PC-9 (cell line): ENCODE results near the gene CADPS2. TPM values are rescaled to one million over a fixed set of nuclear protein-coding genes. Genes with fewer than 3 reads are reported as not detected.
A peak's percentile ranks its signal among the peaks of the same experiment; 100 is the strongest.
"Not testable (repeated sequence)": the region's sequence is repeated elsewhere in the genome, so short reads cannot be mapped to it uniquely, and the experiment has no call there.

ENCODE experiments used
- BruUV-seq: library from RNA; stranded (reverse); fragments of 400-500 nt; replicated peaks from 2 replicates; lab custom pipeline; 2021; lab: Mats Ljungman, UMichigan
- CTCF ChIA-PET: fragments of 300-600 bp; sonication (Branson Sonifier 250); formaldehyde crosslinking; loops from one replicate; lab custom pipeline; 2022; ENCODE audit warnings: antibody characterized with exemption; lab: Charles Lee
- POLR2A ChIA-PET: fragments of 300-600 bp; sonication (Branson Sonifier 250); formaldehyde crosslinking; loops from one replicate; lab custom pipeline; 2022; ENCODE audit warnings: antibody characterized with exemption; ENCODE audit not compliant: unreplicated experiment; lab: Charles Lee
- DNase-seq, 2 experiments: peaks; one replicate each; pipeline versions ENCODE4 v3.0.0 to v3.0.0-alpha.2; 2015 to 2022; ENCODE audit warnings: mixed read lengths in 1 of 2
- H2AFZ ChIP-seq: fragments of 200-600 bp; sonication (generic); 2 replicates; pipeline ENCODE4 v1.8.1; 2017; ENCODE audit warnings: antibody characterized with exemption
- H3F3A ChIP-seq: fragments of 200-600 bp; sonication (generic); 2 replicates; pipeline ENCODE4 v1.8.1; 2017; ENCODE audit warnings: antibody characterized with exemption, mild to moderate bottlenecking, low read depth; ENCODE audit not compliant: insufficient read depth
- H3K27ac ChIP-seq: fragments of 200-600 bp; sonication (generic); 2 replicates; pipeline ENCODE4 v1.6.1; 2016; ENCODE audit warnings: mixed run types
- H3K27me3 ChIP-seq: fragments of 200-600 bp; sonication (generic); 2 replicates; pipeline ENCODE4 v1.6.1; 2016; ENCODE audit warnings: low read depth, mixed run types; ENCODE audit not compliant: insufficient read depth
- H3K36me3 ChIP-seq: fragments of 200-600 bp; sonication (generic); 2 replicates; pipeline ENCODE4 v1.6.1; 2016; ENCODE audit warnings: low read depth, mixed run types
- H3K4me1 ChIP-seq: fragments of 200-600 bp; sonication (generic); replicated peaks from 2 replicates; pipeline ENCODE4 v1.6.1; 2016; ENCODE audit warnings: mixed run types; ENCODE audit not compliant: insufficient read depth
- H3K4me2 ChIP-seq: fragments of 200-600 bp; sonication (generic); 2 replicates; pipeline ENCODE4 v1.6.1; 2017; ENCODE audit warnings: mixed run types
- H3K4me3 ChIP-seq: fragments of 200-600 bp; sonication (generic); 2 replicates; pipeline ENCODE4 v1.6.1; 2016; ENCODE audit warnings: mixed run types
- H3K79me2 ChIP-seq: fragments of 200-600 bp; sonication (generic); 2 replicates; pipeline ENCODE4 v1.6.1; 2017; ENCODE audit warnings: low read depth, mixed run types
- H3K9me2 ChIP-seq: fragments of 200-600 bp; sonication (generic); 2 replicates; pipeline ENCODE4 v1.8.1; 2017; ENCODE audit warnings: mild to moderate bottlenecking; ENCODE audit not compliant: insufficient read depth
- H3K9me3 ChIP-seq: fragments of 200-600 bp; sonication (generic); 2 replicates; pipeline ENCODE4 v1.8.1; 2016; ENCODE audit warnings: low read depth; ENCODE audit not compliant: insufficient read depth
- H4K20me1 ChIP-seq: fragments of 200-600 bp; sonication (generic); 2 replicates; pipeline ENCODE4 v1.8.1; 2017; ENCODE audit not compliant: insufficient read depth
- EZH2 ChIP-seq: fragments of 200-600 bp; sonication (generic); IDR thresholded peaks from 2 replicates; pipeline ENCODE4 v1.8.0; 2017; ENCODE audit warnings: antibody characterized with exemption, low read depth
- intact Hi-C: fragments of 100-400 bp; cut with micrococcal nuclease; formaldehyde crosslinking; loops from one replicate; pipeline ENCODE4 v1.10.0; 2022; ENCODE audit not compliant: unreplicated experiment
- total RNA-seq: library from RNA; stranded (reverse); gene quantifications from 2 replicates; pipeline ENCODE4 v1.2.3, GENCODE V29; 2021
- TF ChIP-seq, protein P1 (sequence below): fragments of 200-600 bp; sonication (generic); conservative IDR thresholded peaks from 2 replicates; pipeline ENCODE4 v1.6.1; 2017; ENCODE audit warnings: mixed run types, antibody characterized with exemption, mild to moderate bottlenecking, moderate library complexity

The CADPS2 gene
- total RNA-seq, 1 experiment from 2014 or later, result 11.9 TPM

- no peak for DNase-seq
- H2AFZ ChIP-seq, result no peak overlapping the region
- H3K4me3 ChIP-seq, result no peak overlapping the region
- H3K9me3 ChIP-seq, result no peaks in the 10 kb centered on the region
- POLR2A ChIA-PET, result no interaction called here
- H3K27me3 ChIP-seq, result no peaks in the 10 kb centered on the region
- BruUV-seq, result no TSS peak
- no peaks in the 10 kb centered on the region for H3K36me3 ChIP-seq
- CTCF ChIA-PET, result no interaction called here
- H4K20me1 ChIP-seq, result no peaks in the 10 kb centered on the region
- H3F3A ChIP-seq, result no peaks in the 10 kb centered on the region
- intact Hi-C loops, result no loop called here
- H3K79me2 ChIP-seq, result no peaks in the 10 kb centered on the region
- H3K9me2 ChIP-seq, result no peaks in the 10 kb centered on the region
- no peak overlapping the region for H3K27ac ChIP-seq
- TF ChIP-seq EZH2, result no peak
- TF ChIP-seq, protein P1, sequence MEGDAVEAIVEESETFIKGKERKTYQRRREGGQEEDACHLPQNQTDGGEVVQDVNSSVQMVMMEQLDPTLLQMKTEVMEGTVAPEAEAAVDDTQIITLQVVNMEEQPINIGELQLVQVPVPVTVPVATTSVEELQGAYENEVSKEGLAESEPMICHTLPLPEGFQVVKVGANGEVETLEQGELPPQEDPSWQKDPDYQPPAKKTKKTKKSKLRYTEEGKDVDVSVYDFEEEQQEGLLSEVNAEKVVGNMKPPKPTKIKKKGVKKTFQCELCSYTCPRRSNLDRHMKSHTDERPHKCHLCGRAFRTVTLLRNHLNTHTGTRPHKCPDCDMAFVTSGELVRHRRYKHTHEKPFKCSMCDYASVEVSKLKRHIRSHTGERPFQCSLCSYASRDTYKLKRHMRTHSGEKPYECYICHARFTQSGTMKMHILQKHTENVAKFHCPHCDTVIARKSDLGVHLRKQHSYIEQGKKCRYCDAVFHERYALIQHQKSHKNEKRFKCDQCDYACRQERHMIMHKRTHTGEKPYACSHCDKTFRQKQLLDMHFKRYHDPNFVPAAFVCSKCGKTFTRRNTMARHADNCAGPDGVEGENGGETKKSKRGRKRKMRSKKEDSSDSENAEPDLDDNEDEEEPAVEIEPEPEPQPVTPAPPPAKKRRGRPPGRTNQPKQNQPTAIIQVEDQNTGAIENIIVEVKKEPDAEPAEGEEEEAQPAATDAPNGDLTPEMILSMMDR, result no peak
- no peak overlapping the region for H3K4me2 ChIP-seq
- peaks cover 6% of the 10 kb centered on the region for H3K4me1 ChIP-seq
Measured at GRCh38 chr7:122684504-122684903, 201.8 kb downstream of the CADPS2 start.

- intact Hi-C loops, result no loop called here
- Histone ChIP-seq H3K9me3 (no peaks in the 10 kb centered on the region), H4K20me1 (no peaks in the 10 kb centered on the region), H3K4me3 (no peak overlapping the region), H3K27ac (no peak overlapping the region), H3K27me3 (no peaks in the 10 kb centered on the region), H3K4me1 (peaks cover 9% of the 10 kb centered on the region), H3K36me3 (no peaks in the 10 kb centered on the region), H3K4me2 (no peak overlapping the region), H3F3A (no peaks in the 10 kb centered on the region), H2AFZ (no peak overlapping the region), H3K9me2 (no peaks in the 10 kb centered on the region), H3K79me2 (no peaks in the 10 kb centered on the region)
- CTCF ChIA-PET, result no interaction called here
- BruUV-seq, result no TSS peak
- POLR2A ChIA-PET, result no interaction called here
- no peak for DNase-seq
- TF ChIP-seq, protein P1, result no peak
- TF ChIP-seq EZH2, result no peak
Measured at GRCh38 chr7:122682815-122683550, 203.3 kb downstream of the CADPS2 start.

DNA sequence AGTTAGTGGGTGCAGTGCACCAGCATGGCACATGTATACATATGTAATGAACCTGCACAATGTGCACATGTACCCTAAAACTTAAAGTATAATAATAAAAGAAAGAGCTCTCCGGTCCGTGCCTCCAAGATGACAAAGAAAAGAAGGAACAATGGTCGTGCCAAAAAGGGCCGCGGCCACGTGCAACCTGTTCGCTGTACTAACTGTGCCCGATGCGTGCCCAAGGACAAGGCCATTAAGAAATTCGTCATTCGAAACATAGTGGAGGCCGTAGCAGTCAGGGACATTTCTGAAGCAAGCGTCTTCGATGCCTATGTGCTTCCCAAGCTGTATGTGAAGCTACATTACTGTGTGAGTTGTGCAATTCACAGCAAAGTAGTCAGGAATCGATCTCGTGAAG lies 205.1 kb downstream of the CADPS2 start:
- H3K27ac ChIP-seq, DNase-seq, H3K9me3 ChIP-seq, intact Hi-C loops, H4K20me1 ChIP-seq, H3K9me2 ChIP-seq, H3K36me3 ChIP-seq, POLR2A ChIA-PET, BruUV-seq, H3K4me2 ChIP-seq, H3K79me2 ChIP-seq, H3K4me3 ChIP-seq, H2AFZ ChIP-seq, H3K4me1 ChIP-seq, CTCF ChIA-PET, H3F3A ChIP-seq, H3K27me3 ChIP-seq: not testable (repeated sequence)

- Histone ChIP-seq H2AFZ (no peak overlapping the region), H4K20me1 (no peaks in the 10 kb centered on the region), H3K4me2 (no peak overlapping the region), H3K9me3 (no peaks in the 10 kb centered on the region), H3K27ac (0 out of 2 replicates have a peak overlapping the region, but pooled peaks have one; percentile 28), H3K36me3 (no peaks in the 10 kb centered on the region), H3K4me1 (peaks cover 9% of the 10 kb centered on the region), H3K9me2 (no peaks in the 10 kb centered on the region), H3K4me3 (no peak overlapping the region), H3K79me2 (no peaks in the 10 kb centered on the region), H3F3A (no peaks in the 10 kb centered on the region), H3K27me3 (no peaks in the 10 kb centered on the region)
- DNase-seq, result no peak
- BruUV-seq, result no TSS peak
- ChIA-PET POLR2A (no interaction called here), CTCF (no interaction called here)
- TF ChIP-seq, protein P1, result no peak
- no peak for TF ChIP-seq EZH2
- intact Hi-C loops, result no loop called here
Measured at GRCh38 chr7:122679813-122680212, 206.4 kb downstream of the CADPS2 start.

DNA sequence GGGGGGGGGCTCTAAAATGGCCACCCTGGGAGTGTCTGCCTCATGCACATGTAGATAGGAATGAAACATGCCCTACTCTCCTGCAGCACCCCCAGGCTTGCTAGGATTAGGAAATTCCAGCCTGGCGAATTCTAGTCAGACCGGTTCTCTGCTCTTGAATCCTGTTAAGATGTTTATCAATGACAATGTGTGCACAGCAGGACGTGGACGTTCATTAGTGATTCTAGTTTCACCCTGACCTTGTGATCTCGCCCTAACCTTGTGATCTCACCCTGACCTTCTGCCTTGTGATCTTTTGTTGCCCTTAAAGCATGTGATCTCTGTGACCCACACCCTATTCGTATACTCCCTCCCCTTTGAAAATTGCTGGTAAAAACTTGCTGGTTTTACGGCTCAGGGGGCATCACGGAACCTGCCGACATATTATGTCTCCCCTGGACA lies 207.0 kb downstream of the CADPS2 start:
- BruUV-seq, H3K4me3 ChIP-seq, H3K27me3 ChIP-seq: not testable (repeated sequence)

More for the DNA sequence above, 207.0 kb downstream of the CADPS2 start:
- POLR2A ChIA-PET, H2AFZ ChIP-seq, H3K9me3 ChIP-seq, H3K4me2 ChIP-seq, H4K20me1 ChIP-seq, CTCF ChIA-PET, H3F3A ChIP-seq, H3K36me3 ChIP-seq, H3K4me1 ChIP-seq, intact Hi-C loops, H3K79me2 ChIP-seq, H3K9me2 ChIP-seq: not testable (repeated sequence)
- 0 out of 2 replicates have a peak overlapping the region, but pooled peaks have one; percentile 28 for H3K27ac ChIP-seq
- DNase-seq, result peak; percentile 68 to 79
